HepG2 (cell line): ENCODE measurements around the gene SLC44A4.

ENCODE experiments used
- FOSL1 ChIP-seq: sonication (generic); formaldehyde crosslinking; IDR thresholded peaks from 2 replicates; pipeline ENCODE4 v1.9.0; 2021; ENCODE audit warnings: missing genetic modification reagents, borderline replicate concordance
- MAZ ChIP-seq, 2 experiments: sonication (generic) in 1 of 2; formaldehyde crosslinking in 1 of 2; IDR thresholded peaks; 2 replicates each; pipeline versions ENCODE4 v1.5.0 to v1.6.1; 2012 to 2020; ENCODE audit warnings: low read depth in 2 of 2, mild to moderate bottlenecking in 2 of 2, borderline replicate concordance in 1 of 2, improper control_type of control experiment in 1 of 2, low read length in 1 of 2, missing genetic modification reagents in 1 of 2, moderate library complexity in 1 of 2
- MEF2D ChIP-seq: sonication (generic); formaldehyde crosslinking; IDR thresholded peaks from 2 replicates; pipeline ENCODE4 v1.5.1; 2020; ENCODE audit warnings: mild to moderate bottlenecking, missing genetic modification reagents
- MYC ChIP-seq: sonication (generic); formaldehyde crosslinking; IDR thresholded peaks from 2 replicates; pipeline ENCODE4 v1.9.0; 2021; ENCODE audit warnings: missing genetic modification reagents, borderline replicate concordance
- RARA ChIP-seq: IDR thresholded peaks from 2 replicates; pipeline ENCODE4 v1.6.1; 2016; ENCODE audit warnings: missing genetic modification reagents, missing compliant biosample characterization
- SP1 ChIP-seq, 2 experiments: fragments of 450-650 bp in 1 of 2; sonication (generic) in 1 of 2; formaldehyde crosslinking in 1 of 2; IDR thresholded peaks; 2 replicates each; pipeline versions ENCODE4 v1.4.0 to v1.6.1; 2016 to 2020; ENCODE audit warnings: missing genetic modification reagents in 1 of 2
- ZSCAN29 ChIP-seq: sonication (generic); formaldehyde crosslinking; conservative IDR thresholded peaks from 2 replicates; pipeline ENCODE4 v1.4.0; 2020; ENCODE audit warnings: mild to moderate bottlenecking, missing genetic modification reagents
- TF ChIP-seq, protein P1 (sequence below): sonication (generic); formaldehyde crosslinking; IDR thresholded peaks from 2 replicates; pipeline ENCODE4 v1.4.0; 2020; ENCODE audit warnings: missing genetic modification reagents
- TF ChIP-seq, protein P2 (sequence below): sonication (generic); formaldehyde crosslinking; IDR thresholded peaks from 2 replicates; pipeline ENCODE4 v1.4.0; 2020; ENCODE audit warnings: missing genetic modification reagents, borderline replicate concordance
- TF ChIP-seq, protein P3 (sequence below): sonication (generic); formaldehyde crosslinking; IDR thresholded peaks from 2 replicates; pipeline ENCODE4 v1.4.0; 2020; ENCODE audit warnings: missing genetic modification reagents, borderline replicate concordance

DNA sequence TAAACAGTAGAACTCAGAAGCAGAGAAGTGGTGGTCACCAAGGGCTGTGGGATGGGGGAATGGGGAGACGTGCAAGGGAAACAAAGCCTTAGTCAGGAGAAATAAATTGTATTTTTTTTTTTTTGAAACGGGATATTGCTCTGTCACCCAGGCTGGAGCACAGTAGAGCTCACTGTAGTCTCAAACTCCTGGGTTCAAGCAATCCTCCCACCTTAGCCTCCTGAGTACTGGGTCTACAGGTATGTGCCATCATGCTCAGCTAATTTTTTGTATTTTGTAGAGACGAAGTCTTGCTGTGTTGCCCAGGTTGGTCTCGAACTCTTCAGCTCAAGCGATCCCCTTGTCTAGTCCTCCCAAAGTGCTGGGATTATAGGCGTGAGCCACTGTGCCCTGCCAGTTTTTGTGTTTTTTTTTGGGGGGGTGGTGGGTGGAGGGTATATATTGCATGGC is 47.9 kb downstream of the SLC44A4 start:
- TF ChIP-seq, protein P1, sequence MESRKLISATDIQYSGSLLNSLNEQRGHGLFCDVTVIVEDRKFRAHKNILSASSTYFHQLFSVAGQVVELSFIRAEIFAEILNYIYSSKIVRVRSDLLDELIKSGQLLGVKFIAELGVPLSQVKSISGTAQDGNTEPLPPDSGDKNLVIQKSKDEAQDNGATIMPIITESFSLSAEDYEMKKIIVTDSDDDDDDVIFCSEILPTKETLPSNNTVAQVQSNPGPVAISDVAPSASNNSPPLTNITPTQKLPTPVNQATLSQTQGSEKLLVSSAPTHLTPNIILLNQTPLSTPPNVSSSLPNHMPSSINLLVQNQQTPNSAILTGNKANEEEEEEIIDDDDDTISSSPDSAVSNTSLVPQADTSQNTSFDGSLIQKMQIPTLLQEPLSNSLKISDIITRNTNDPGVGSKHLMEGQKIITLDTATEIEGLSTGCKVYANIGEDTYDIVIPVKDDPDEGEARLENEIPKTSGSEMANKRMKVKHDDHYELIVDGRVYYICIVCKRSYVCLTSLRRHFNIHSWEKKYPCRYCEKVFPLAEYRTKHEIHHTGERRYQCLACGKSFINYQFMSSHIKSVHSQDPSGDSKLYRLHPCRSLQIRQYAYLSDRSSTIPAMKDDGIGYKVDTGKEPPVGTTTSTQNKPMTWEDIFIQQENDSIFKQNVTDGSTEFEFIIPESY (CRISPR knock-in tag) = no peak
- TF ChIP-seq SP1 (IDR thresholded peaks at IDR 0.05) = no peak
- no peak for TF ChIP-seq SP1 (CRISPR knock-in tag; IDR thresholded peaks at IDR 0.05)
- TF ChIP-seq FOSL1 = no peak
- no peak for TF ChIP-seq MAZ (IDR thresholded peaks at IDR 0.05; ENCODE audit: borderline replicate concordance, low read depth, low read length)
- TF ChIP-seq MAZ (CRISPR knock-in tag; IDR thresholded peaks at IDR 0.05; ENCODE audit: low read depth) = no peak
- TF ChIP-seq MEF2D (CRISPR knock-in tag) = 0 out of 2 replicates have a peak, but pooled peaks have one; percentile 43
- no peak for TF ChIP-seq MYC (CRISPR knock-in tag)
- TF ChIP-seq, protein P2, sequence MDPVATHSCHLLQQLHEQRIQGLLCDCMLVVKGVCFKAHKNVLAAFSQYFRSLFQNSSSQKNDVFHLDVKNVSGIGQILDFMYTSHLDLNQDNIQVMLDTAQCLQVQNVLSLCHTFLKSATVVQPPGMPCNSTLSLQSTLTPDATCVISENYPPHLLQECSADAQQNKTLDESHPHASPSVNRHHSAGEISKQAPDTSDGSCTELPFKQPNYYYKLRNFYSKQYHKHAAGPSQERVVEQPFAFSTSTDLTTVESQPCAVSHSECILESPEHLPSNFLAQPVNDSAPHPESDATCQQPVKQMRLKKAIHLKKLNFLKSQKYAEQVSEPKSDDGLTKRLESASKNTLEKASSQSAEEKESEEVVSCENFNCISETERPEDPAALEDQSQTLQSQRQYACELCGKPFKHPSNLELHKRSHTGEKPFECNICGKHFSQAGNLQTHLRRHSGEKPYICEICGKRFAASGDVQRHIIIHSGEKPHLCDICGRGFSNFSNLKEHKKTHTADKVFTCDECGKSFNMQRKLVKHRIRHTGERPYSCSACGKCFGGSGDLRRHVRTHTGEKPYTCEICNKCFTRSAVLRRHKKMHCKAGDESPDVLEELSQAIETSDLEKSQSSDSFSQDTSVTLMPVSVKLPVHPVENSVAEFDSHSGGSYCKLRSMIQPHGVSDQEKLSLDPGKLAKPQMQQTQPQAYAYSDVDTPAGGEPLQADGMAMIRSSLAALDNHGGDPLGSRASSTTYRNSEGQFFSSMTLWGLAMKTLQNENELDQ (CRISPR knock-in tag) = no peak
- TF ChIP-seq RARA = no peak
- TF ChIP-seq ZSCAN29 (CRISPR knock-in tag) = no peak
- TF ChIP-seq, protein P3, sequence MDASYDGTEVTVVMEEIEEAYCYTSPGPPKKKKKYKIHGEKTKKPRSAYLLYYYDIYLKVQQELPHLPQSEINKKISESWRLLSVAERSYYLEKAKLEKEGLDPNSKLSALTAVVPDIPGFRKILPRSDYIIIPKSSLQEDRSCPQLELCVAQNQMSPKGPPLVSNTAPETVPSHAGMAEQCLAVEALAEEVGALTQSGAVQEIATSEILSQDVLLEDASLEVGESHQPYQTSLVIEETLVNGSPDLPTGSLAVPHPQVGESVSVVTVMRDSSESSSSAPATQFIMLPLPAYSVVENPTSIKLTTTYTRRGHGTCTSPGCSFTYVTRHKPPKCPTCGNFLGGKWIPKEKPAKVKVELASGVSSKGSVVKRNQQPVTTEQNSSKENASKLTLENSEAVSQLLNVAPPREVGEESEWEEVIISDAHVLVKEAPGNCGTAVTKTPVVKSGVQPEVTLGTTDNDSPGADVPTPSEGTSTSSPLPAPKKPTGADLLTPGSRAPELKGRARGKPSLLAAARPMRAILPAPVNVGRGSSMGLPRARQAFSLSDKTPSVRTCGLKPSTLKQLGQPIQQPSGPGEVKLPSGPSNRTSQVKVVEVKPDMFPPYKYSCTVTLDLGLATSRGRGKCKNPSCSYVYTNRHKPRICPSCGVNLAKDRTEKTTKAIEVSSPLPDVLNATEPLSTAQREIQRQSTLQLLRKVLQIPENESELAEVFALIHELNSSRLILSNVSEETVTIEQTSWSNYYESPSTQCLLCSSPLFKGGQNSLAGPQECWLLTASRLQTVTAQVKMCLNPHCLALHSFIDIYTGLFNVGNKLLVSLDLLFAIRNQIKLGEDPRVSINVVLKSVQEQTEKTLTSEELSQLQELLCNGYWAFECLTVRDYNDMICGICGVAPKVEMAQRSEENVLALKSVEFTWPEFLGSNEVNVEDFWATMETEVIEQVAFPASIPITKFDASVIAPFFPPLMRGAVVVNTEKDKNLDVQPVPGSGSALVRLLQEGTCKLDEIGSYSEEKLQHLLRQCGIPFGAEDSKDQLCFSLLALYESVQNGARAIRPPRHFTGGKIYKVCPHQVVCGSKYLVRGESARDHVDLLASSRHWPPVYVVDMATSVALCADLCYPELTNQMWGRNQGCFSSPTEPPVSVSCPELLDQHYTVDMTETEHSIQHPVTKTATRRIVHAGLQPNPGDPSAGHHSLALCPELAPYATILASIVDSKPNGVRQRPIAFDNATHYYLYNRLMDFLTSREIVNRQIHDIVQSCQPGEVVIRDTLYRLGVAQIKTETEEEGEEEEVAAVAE = no peak
